Liver (tissue), 3 donors: ENCODE data around the gene SUCLG2.

ENCODE experiments used
- EGR1 ChIP-seq, 2 donors: IDR thresholded peaks; 2 replicates each; pipeline ENCODE4 v1.6.1; 2016 to 2018; ENCODE audit warnings: antibody characterized with exemption in 2 of 2, low read depth in 2 of 2
- FOXA1 ChIP-seq: IDR thresholded peaks from 2 replicates; pipeline ENCODE4 v1.6.1; 2016; ENCODE audit warnings: antibody characterized with exemption
- FOXA2 ChIP-seq: IDR thresholded peaks from 2 replicates; pipeline ENCODE4 v1.6.1; 2016; ENCODE audit warnings: antibody characterized with exemption
- RAD21 ChIP-seq, 2 donors: IDR thresholded peaks; 2 replicates each; pipeline ENCODE4 v1.6.1; 2016; ENCODE audit warnings: antibody characterized with exemption in 2 of 2, mild to moderate bottlenecking in 2 of 2
- SP1 ChIP-seq: IDR thresholded peaks from 2 replicates; pipeline ENCODE4 v1.6.1; 2018; ENCODE audit warnings: antibody characterized with exemption, mild to moderate bottlenecking
- TAF1 ChIP-seq: conservative IDR thresholded peaks from 2 replicates; pipeline ENCODE4 v1.6.1; 2016; ENCODE audit warnings: antibody characterized with exemption, mild to moderate bottlenecking
- YY1 ChIP-seq: IDR thresholded peaks from 2 replicates; pipeline ENCODE4 v1.6.1; 2016; ENCODE audit warnings: antibody characterized with exemption, mild to moderate bottlenecking
- TF ChIP-seq, protein P1 (sequence below): fragments of 150-350 bp; IDR thresholded peaks from 2 replicates; pipeline ENCODE4 v1.5.1; 2017; ENCODE audit warnings: improper control_type of control experiment, low read depth, low read length; ENCODE audit not compliant: missing input control
- TF ChIP-seq, protein P2 (sequence below): IDR thresholded peaks from 2 replicates; pipeline ENCODE4 v1.6.1; 2016; ENCODE audit warnings: antibody characterized with exemption, mild to moderate bottlenecking
- TF ChIP-seq, protein P3 (sequence below): IDR thresholded peaks from 2 replicates; pipeline ENCODE4 v1.6.1; 2016; ENCODE audit warnings: antibody characterized with exemption
- donor health status: healthy.
- donor health status: healthy.

DNA sequence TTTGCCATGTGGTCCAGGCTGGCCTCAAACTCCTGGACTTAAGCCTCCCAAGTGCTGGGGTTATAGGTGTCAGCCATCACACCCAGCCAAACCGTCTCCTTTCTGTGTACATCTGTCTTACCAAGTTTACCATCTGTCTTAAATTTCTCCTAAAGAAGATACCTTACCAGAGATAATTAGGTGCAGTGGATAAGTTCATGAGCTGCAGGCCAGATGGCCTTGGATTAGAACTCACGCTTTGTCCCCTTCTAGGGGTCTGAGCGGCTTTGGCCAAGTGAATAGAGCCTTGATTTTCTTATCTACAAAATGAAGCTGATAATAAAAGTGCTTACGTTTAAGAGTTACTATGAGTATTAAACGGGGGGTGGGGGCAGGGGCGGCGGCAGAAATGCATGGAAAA, 103.9 kb downstream of the SUCLG2 start:
- TF ChIP-seq, protein P1, sequence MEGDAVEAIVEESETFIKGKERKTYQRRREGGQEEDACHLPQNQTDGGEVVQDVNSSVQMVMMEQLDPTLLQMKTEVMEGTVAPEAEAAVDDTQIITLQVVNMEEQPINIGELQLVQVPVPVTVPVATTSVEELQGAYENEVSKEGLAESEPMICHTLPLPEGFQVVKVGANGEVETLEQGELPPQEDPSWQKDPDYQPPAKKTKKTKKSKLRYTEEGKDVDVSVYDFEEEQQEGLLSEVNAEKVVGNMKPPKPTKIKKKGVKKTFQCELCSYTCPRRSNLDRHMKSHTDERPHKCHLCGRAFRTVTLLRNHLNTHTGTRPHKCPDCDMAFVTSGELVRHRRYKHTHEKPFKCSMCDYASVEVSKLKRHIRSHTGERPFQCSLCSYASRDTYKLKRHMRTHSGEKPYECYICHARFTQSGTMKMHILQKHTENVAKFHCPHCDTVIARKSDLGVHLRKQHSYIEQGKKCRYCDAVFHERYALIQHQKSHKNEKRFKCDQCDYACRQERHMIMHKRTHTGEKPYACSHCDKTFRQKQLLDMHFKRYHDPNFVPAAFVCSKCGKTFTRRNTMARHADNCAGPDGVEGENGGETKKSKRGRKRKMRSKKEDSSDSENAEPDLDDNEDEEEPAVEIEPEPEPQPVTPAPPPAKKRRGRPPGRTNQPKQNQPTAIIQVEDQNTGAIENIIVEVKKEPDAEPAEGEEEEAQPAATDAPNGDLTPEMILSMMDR = no peak
- TF ChIP-seq, protein P2, sequence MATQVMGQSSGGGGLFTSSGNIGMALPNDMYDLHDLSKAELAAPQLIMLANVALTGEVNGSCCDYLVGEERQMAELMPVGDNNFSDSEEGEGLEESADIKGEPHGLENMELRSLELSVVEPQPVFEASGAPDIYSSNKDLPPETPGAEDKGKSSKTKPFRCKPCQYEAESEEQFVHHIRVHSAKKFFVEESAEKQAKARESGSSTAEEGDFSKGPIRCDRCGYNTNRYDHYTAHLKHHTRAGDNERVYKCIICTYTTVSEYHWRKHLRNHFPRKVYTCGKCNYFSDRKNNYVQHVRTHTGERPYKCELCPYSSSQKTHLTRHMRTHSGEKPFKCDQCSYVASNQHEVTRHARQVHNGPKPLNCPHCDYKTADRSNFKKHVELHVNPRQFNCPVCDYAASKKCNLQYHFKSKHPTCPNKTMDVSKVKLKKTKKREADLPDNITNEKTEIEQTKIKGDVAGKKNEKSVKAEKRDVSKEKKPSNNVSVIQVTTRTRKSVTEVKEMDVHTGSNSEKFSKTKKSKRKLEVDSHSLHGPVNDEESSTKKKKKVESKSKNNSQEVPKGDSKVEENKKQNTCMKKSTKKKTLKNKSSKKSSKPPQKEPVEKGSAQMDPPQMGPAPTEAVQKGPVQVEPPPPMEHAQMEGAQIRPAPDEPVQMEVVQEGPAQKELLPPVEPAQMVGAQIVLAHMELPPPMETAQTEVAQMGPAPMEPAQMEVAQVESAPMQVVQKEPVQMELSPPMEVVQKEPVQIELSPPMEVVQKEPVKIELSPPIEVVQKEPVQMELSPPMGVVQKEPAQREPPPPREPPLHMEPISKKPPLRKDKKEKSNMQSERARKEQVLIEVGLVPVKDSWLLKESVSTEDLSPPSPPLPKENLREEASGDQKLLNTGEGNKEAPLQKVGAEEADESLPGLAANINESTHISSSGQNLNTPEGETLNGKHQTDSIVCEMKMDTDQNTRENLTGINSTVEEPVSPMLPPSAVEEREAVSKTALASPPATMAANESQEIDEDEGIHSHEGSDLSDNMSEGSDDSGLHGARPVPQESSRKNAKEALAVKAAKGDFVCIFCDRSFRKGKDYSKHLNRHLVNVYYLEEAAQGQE = no peak
- TF ChIP-seq TAF1 (no peak), FOXA2 (no peak), EGR1 (IDR thresholded peaks at IDR 0.05; ENCODE audit: low read depth in 2 of 2) (no peak), SP1 (no peak), FOXA1 (no peak), RAD21 (IDR thresholded peaks at IDR 0.05) (no peak), YY1 (no peak)
- TF ChIP-seq, protein P3, sequence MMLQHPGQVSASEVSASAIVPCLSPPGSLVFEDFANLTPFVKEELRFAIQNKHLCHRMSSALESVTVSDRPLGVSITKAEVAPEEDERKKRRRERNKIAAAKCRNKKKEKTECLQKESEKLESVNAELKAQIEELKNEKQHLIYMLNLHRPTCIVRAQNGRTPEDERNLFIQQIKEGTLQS = no peak
